Measurements from ENCODE around the gene CHRNB1. TPM values are rescaled to one million over a fixed set of nuclear protein-coding genes. Genes with fewer than 3 reads are reported as not detected.

Gene CHRNB1
- total RNA-seq, 1 donor from 2014 or later: 5.9 TPM

- Mint-ChIP-seq H3K36me3 (ENCODE audit: low read depth) (no peaks in the 10 kb centered on the region), H3K27me3 (peaks cover 7% of the 10 kb centered on the region), H3K4me1 (no peaks in the 10 kb centered on the region), H3K27ac (no peak overlapping the region), H3K9me3 (no peaks in the 10 kb centered on the region), H3K4me3 (no peak overlapping the region)
- ATAC-seq (ENCODE audit: low read depth) (no peak), DNase-seq (no peak)
- TF ChIP-seq CTCF (IDR thresholded peaks at IDR 0.05): no peak
- CTCF ChIA-PET: no interaction called here
- POLR2A ChIA-PET: interaction anchor here (0.9 kb wide), 1 partner anchor 17 kb away, joined by 4 read pairs; the partner anchor contains the start of gene TMEM256
- intact Hi-C loops (cut with micrococcal nuclease): no loop called here
Measured at GRCh38 chr17:7421186-7421585, 23.7 kb upstream of the CHRNB1 start.

- no peak overlapping the region for H3K27ac Mint-ChIP-seq
- no peaks in the 10 kb centered on the region for H3K4me1 Mint-ChIP-seq
- H3K27me3 Mint-ChIP-seq: peaks cover 9% of the 10 kb centered on the region
- ChIA-PET CTCF (interaction anchor here (1.8 kb wide), 1 partner anchor 13 kb away, joined by 6 read pairs; no protein-coding TSS in a partner anchor), POLR2A (interaction anchor here (0.5 to 1.4 kb wide), 3 partner anchors 17 to 262 kb away, joined by 3 to 5 read pairs (median 3); no protein-coding TSS in a partner anchor)
- DNase-seq: no peak
- no peaks in the 10 kb centered on the region for H3K9me3 Mint-ChIP-seq
- no peaks in the 10 kb centered on the region for H3K36me3 Mint-ChIP-seq (ENCODE audit: low read depth)
- no peak overlapping the region for H3K4me3 Mint-ChIP-seq
- ATAC-seq (ENCODE audit: low read depth): no peak
- no peak for TF ChIP-seq CTCF (IDR thresholded peaks at IDR 0.05)
- intact Hi-C loops (cut with micrococcal nuclease): no loop called here
Measured at GRCh38 chr17:7423679-7424078, 21.2 kb upstream of the CHRNB1 start.

GRCh38 chr17:7425316-7425715 lies 19.5 kb upstream of the CHRNB1 start, which contains the start of gene SPEM2:
Gene SPEM2 (plus strand): TSS chr17:7425616. CDS start chr17:7425689, 73 bp downstream.
- Mint-ChIP-seq H3K4me1 (no peaks in the 10 kb centered on the region), H3K27ac (no peak within 1 kb of the TSS), H3K27me3 (peaks cover 5% of the 10 kb centered on the region), H3K4me3 (no peak within 1 kb of the TSS), H3K36me3 (ENCODE audit: low read depth) (no peaks in the 10 kb centered on the region), H3K9me3 (no peaks in the 10 kb centered on the region)
- CTCF ChIA-PET: no interaction called here
- ATAC-seq (ENCODE audit: low read depth) (no peak), DNase-seq (no peak)
- TF ChIP-seq CTCF (IDR thresholded peaks at IDR 0.05): no peak
- intact Hi-C loops (cut with micrococcal nuclease): no loop called here
- POLR2A ChIA-PET: interaction anchor here (1.2 kb wide), 1 partner anchor 21 kb away, joined by 3 read pairs; the partner anchor contains the start of gene TMEM256

GRCh38 chr17:7425756-7426155 lies 19.1 kb upstream of the CHRNB1 start:
- intact Hi-C loops (cut with micrococcal nuclease): no loop called here
- no peak overlapping the region for H3K4me3 Mint-ChIP-seq
- ATAC-seq (ENCODE audit: low read depth) (no peak), DNase-seq (no peak)
- CTCF ChIA-PET: no interaction called here
- no peak for TF ChIP-seq CTCF (IDR thresholded peaks at IDR 0.05)
- POLR2A ChIA-PET: interaction anchor here (1.2 kb wide), 1 partner anchor 22 kb away, joined by 3 read pairs; the partner anchor contains the start of gene TMEM256
- H3K9me3 Mint-ChIP-seq: no peaks in the 10 kb centered on the region
- no peak overlapping the region for H3K27ac Mint-ChIP-seq
- H3K27me3 Mint-ChIP-seq: peaks cover 5% of the 10 kb centered on the region
- no peaks in the 10 kb centered on the region for H3K36me3 Mint-ChIP-seq (ENCODE audit: low read depth)
- H3K4me1 Mint-ChIP-seq: no peaks in the 10 kb centered on the region

- no peak for DNase-seq
- ChIA-PET CTCF (no interaction called here), POLR2A (no interaction called here)
- Mint-ChIP-seq H3K4me1 (no peaks in the 10 kb centered on the region), H3K9me3 (no peaks in the 10 kb centered on the region), H3K27ac (no peak overlapping the region), H3K36me3 (ENCODE audit: low read depth) (no peaks in the 10 kb centered on the region), H3K4me3 (no peak overlapping the region), H3K27me3 (peaks cover 5% of the 10 kb centered on the region)
- ATAC-seq (ENCODE audit: low read depth): no peak
- intact Hi-C loops (cut with micrococcal nuclease): no loop called here
- no peak for TF ChIP-seq CTCF (IDR thresholded peaks at IDR 0.05)
Measured at GRCh38 chr17:7426203-7426863, 18.5 kb upstream of the CHRNB1 start.
